Prostate gland (tissue), 2 donors: Measurements from ENCODE around the gene NLN. TPM values are rescaled to one million over a fixed set of nuclear protein-coding genes. Genes with fewer than 3 reads are reported as not detected.
"Not testable (repeated sequence)": the region's sequence is repeated elsewhere in the genome, so short reads cannot be mapped to it uniquely, and the experiment has no call there.

Source experiments
- DNase-seq: peaks from one replicate; pipeline ENCODE4 v3.0.0-alpha.2; 2019; ENCODE audit warnings: low spot score
- H3K27ac ChIP-seq, 2 donors: fragments of 200-600 bp; sonication (generic); 2 replicates each; pipeline ENCODE4 v1.5.1; 2017 to 2019
- H3K27me3 ChIP-seq: fragments of 200-600 bp; sonication (generic); replicated peaks from 2 replicates; pipeline ENCODE4 v1.5.1; 2019; ENCODE audit not compliant: insufficient read depth
- H3K36me3 ChIP-seq, 2 donors: fragments of 200-600 bp; sonication (generic); 1 replicate in 1 of 2; 2 replicates in 1 of 2; pipeline versions ENCODE4 v1.5.1 to v1.8.1; 2017 to 2019
- H3K4me1 ChIP-seq: fragments of 200-600 bp; sonication (generic); replicated peaks from 2 replicates; pipeline ENCODE4 v1.5.1; 2019
- H3K4me3 ChIP-seq, 2 donors: fragments of 200-600 bp; sonication (generic); 2 replicates each; pipeline ENCODE4 v1.5.1; 2017 to 2019
- H3K9me3 ChIP-seq: fragments of 200-600 bp; sonication (generic); 2 replicates; pipeline ENCODE4 v1.5.1; 2017
- POLR2A ChIP-seq: fragments of 450-650 bp; IDR thresholded peaks from one replicate; pipeline ENCODE4 v1.6.1; 2016; ENCODE audit warnings: antibody characterized with exemption, mild to moderate bottlenecking
- POLR2AphosphoS5 ChIP-seq: sonication (generic); formaldehyde crosslinking; IDR thresholded peaks from one replicate; pipeline ENCODE4 v1.6.1; 2017; ENCODE audit warnings: antibody characterized with exemption
- WGBS: methylation state at CpG from one replicate; pipeline ENCODE4 v1.1.5; 2018; 5-methylcytosine and 5-hydroxymethylcytosine counted together
- intact Hi-C: fragments of 100-400 bp; cut with DNase I; formaldehyde crosslinking; loops from one replicate; pipeline ENCODE4 v1.14.2; 2022
- total RNA-seq, 2 donors: library from RNA; depleted of rRNA; stranded (reverse); fragments of >200 nt; gene quantifications; one replicate each; pipeline ENCODE4 v1.1.0, GENCODE V29; 2016
- TF ChIP-seq, protein P1 (sequence below), 4 experiments: fragments of 200-600 bp in 2 of 4; fragments of 450-650 bp in 2 of 4; sonication (generic) in 2 of 4; IDR thresholded peaks; 1 replicate in 3 of 4; 2 replicates in 1 of 4; pipeline ENCODE4 v1.5.1; 2016 to 2019; ENCODE audit warnings: antibody characterized with exemption in 4 of 4, mild to moderate bottlenecking in 2 of 4, moderate library complexity in 2 of 4

NLN gene
- total RNA-seq, 2 donors from 2014 or later = 10.0 to 10.8 TPM

DNA sequence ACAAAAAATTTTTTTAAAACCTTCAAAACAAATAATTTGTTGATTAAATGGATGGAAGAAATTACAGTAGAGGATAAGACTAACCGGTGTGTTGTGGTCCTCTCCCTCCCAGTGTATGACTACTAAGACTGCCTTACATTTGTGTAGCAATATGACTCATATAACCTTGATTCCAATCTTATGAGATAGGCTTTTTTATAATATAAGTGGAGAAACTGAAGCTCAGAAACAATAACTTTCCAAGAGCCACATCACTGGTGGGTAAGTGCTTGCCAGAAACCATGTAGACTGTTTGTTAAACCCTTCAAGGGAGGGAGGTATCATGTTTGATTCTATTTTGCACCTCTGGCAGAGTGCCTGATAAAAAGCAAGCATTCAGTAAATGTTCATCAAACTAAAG, 47.5 kb downstream of the NLN start:
- H3K27ac ChIP-seq = no peak overlapping the region
- H3K4me1 ChIP-seq = no peaks in the 10 kb centered on the region
- H3K27me3 ChIP-seq = no peaks in the 10 kb centered on the region
- no peaks in the 10 kb centered on the region for H3K9me3 ChIP-seq
- no peak for TF ChIP-seq POLR2A
- TF ChIP-seq, protein P1, sequence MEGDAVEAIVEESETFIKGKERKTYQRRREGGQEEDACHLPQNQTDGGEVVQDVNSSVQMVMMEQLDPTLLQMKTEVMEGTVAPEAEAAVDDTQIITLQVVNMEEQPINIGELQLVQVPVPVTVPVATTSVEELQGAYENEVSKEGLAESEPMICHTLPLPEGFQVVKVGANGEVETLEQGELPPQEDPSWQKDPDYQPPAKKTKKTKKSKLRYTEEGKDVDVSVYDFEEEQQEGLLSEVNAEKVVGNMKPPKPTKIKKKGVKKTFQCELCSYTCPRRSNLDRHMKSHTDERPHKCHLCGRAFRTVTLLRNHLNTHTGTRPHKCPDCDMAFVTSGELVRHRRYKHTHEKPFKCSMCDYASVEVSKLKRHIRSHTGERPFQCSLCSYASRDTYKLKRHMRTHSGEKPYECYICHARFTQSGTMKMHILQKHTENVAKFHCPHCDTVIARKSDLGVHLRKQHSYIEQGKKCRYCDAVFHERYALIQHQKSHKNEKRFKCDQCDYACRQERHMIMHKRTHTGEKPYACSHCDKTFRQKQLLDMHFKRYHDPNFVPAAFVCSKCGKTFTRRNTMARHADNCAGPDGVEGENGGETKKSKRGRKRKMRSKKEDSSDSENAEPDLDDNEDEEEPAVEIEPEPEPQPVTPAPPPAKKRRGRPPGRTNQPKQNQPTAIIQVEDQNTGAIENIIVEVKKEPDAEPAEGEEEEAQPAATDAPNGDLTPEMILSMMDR (IDR thresholded peaks at IDR 0.05) = no peak
- no peak for TF ChIP-seq POLR2AphosphoS5
- no peaks in the 10 kb centered on the region for H3K36me3 ChIP-seq
- DNase-seq = no peak
- no peak overlapping the region for H3K4me3 ChIP-seq
- 33% methylated on average over 1 of the region's 1 CpG for WGBS
- intact Hi-C loops = no loop called here

DNA sequence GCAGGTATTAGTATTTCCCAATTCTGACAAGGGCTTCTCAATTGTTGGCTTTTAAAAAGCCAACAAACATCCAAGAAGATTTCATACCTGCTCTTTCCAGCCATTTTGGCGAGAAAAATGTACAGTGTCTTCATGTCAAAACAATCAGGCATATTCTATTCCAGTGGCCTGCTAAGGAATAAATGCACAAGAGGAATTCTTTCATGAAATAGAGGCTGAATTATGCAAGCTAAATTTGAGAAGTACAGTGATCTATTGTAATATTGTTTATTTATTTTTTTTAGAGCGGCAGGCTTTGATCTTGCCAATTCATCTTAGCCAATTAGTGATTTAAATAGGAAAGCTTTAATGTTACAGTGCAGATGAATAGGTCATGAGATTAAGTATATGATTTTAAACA, 49.3 kb downstream of the NLN start:
- 91% methylated on average over 2 of the region's 2 CpGs for WGBS
- intact Hi-C loops = no loop called here

GRCh38 chr5:65772963-65773362, 51.0 kb downstream of the NLN start:
- 95% methylated on average over 2 of the region's 2 CpGs for WGBS
- H3K36me3 ChIP-seq, DNase-seq, H3K9me3 ChIP-seq, intact Hi-C loops, H3K4me3 ChIP-seq, H3K27ac ChIP-seq, H3K4me1 ChIP-seq, H3K27me3 ChIP-seq: not testable (repeated sequence)

More for the DNA sequence above, 49.3 kb downstream of the NLN start:
- TF ChIP-seq POLR2AphosphoS5 (no peak), POLR2A (no peak)
- TF ChIP-seq, protein P1 (IDR thresholded peaks at IDR 0.05) = no peak
- Histone ChIP-seq H3K4me1 (no peaks in the 10 kb centered on the region), H3K36me3 (no peaks in the 10 kb centered on the region), H3K9me3 (no peaks in the 10 kb centered on the region), H3K27ac (no peak overlapping the region), H3K4me3 (no peak overlapping the region), H3K27me3 (no peaks in the 10 kb centered on the region)
- no peak for DNase-seq

DNA sequence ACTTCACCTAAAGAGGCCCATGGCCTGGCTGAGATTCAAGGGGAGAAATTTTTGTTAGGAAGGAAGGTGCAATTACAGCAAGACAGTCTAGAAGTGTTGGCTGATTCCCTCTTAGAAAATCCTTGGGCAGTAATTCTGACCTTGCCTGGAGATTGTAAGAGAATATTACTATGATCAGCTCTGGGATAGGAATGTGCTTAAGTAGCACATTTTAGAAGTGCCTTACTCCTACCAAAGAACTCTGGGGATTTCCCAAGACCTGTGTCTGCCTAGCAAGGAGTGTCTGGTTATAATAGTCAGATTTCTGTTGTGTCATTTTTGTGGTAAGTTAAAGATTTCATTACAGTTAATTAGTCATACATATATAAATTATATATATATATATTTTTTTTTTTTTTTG, 52.3 kb downstream of the NLN start:
- Histone ChIP-seq H3K4me3 (no peak overlapping the region), H3K27me3 (no peaks in the 10 kb centered on the region), H3K27ac (no peak overlapping the region), H3K36me3 (no peaks in the 10 kb centered on the region), H3K4me1 (no peaks in the 10 kb centered on the region), H3K9me3 (no peaks in the 10 kb centered on the region)
- TF ChIP-seq, protein P1 (IDR thresholded peaks at IDR 0.05) = no peak
- no peak for TF ChIP-seq POLR2AphosphoS5
- TF ChIP-seq POLR2A = no peak
- intact Hi-C loops = no loop called here
- no peak for DNase-seq

GRCh38 chr5:65775476-65775875, 53.5 kb downstream of the NLN start:
- 97% methylated on average over 2 of the region's 2 CpGs for WGBS
- no peaks in the 10 kb centered on the region for H3K4me1 ChIP-seq
- intact Hi-C loops = no loop called here

More at GRCh38 chr5:65775476-65775875, 53.5 kb downstream of the NLN start:
- TF ChIP-seq POLR2A = no peak
- TF ChIP-seq, protein P1 (IDR thresholded peaks at IDR 0.05) = no peak
- no peaks in the 10 kb centered on the region for H3K27me3 ChIP-seq
- no peak overlapping the region for H3K4me3 ChIP-seq
- DNase-seq = no peak
- H3K27ac ChIP-seq = no peak overlapping the region
- no peaks in the 10 kb centered on the region for H3K36me3 ChIP-seq
- H3K9me3 ChIP-seq = no peaks in the 10 kb centered on the region
